Kidney epithelial cell (primary cell): Measurements from ENCODE around the gene C1orf185. TPM values are rescaled to one million over a fixed set of nuclear protein-coding genes. Genes with fewer than 3 reads are reported as not detected.

Experiments
- DNase-seq: peaks from one replicate; pipeline ENCODE4 v3.0.0-alpha.2; 2010; ENCODE audit warnings: low read depth
- H3K27me3 ChIP-seq: 2 replicates; pipeline ENCODE4 v1.6.0; 2011; ENCODE audit warnings: low read length; ENCODE audit not compliant: control insufficient read depth, insufficient read depth
- H3K36me3 ChIP-seq: 2 replicates; pipeline ENCODE4 v1.5.1; 2011; ENCODE audit warnings: low read length; ENCODE audit not compliant: control insufficient read depth, insufficient read depth
- H3K4me3 ChIP-seq: 2 replicates; pipeline ENCODE4 v1.5.1; 2011; ENCODE audit warnings: low read depth, mild to moderate bottlenecking, control low read depth, low read length
- CTCF ChIP-seq: IDR thresholded peaks from 2 replicates; pipeline ENCODE4 v1.5.1; 2011; ENCODE audit warnings: mild to moderate bottlenecking, moderate library complexity, low read length, control low read depth, inconsistent platforms; ENCODE audit not compliant: insufficient read depth, poor library complexity, severe bottlenecking
- total RNA-seq: library from RNA; depleted of rRNA; stranded (reverse); fragments of >200 nt; gene quantifications from 2 replicates; pipeline ENCODE4 v1.2.3, GENCODE V29; 2015

C1orf185 gene
- total RNA-seq, 1 donor from 2014 or later: not detected

GRCh38 chr1:51071291-51072042, 30.6 kb upstream of the C1orf185 start:
- no peak for DNase-seq
- no peak overlapping the region for H3K4me3 ChIP-seq
- no peak for TF ChIP-seq CTCF

GRCh38 chr1:51072043-51072439, 30.0 kb upstream of the C1orf185 start:
- Histone ChIP-seq H3K36me3 (no peaks in the 10 kb centered on the region), H3K27me3 (no peaks in the 10 kb centered on the region), H3K4me3 (no peak overlapping the region)
- no peak for TF ChIP-seq CTCF
- no peak for DNase-seq

More at GRCh38 chr1:51071291-51072042, 30.6 kb upstream of the C1orf185 start:
- Histone ChIP-seq H3K27me3 (no peaks in the 10 kb centered on the region), H3K36me3 (no peaks in the 10 kb centered on the region)

GRCh38 chr1:51072651-51073050, 29.4 kb upstream of the C1orf185 start:
- Histone ChIP-seq H3K4me3 (no peak overlapping the region), H3K27me3 (no peaks in the 10 kb centered on the region), H3K36me3 (no peaks in the 10 kb centered on the region)
- no peak for TF ChIP-seq CTCF
- DNase-seq: no peak

GRCh38 chr1:51073456-51073855, 28.6 kb upstream of the C1orf185 start:
- H3K4me3 ChIP-seq: no peak overlapping the region
- H3K27me3 ChIP-seq: no peaks in the 10 kb centered on the region
- no peak for TF ChIP-seq CTCF
- H3K36me3 ChIP-seq: no peaks in the 10 kb centered on the region
- no peak for DNase-seq

GRCh38 chr1:51086496-51087271, 15.3 kb upstream of the C1orf185 start:
- H3K4me3 ChIP-seq: no peak overlapping the region
- DNase-seq: no peak
- TF ChIP-seq CTCF: no peak
- no peaks in the 10 kb centered on the region for H3K36me3 ChIP-seq
- H3K27me3 ChIP-seq: peaks cover 2% of the 10 kb centered on the region
